ENCODE measurements around the gene ZNF500.

DNA sequence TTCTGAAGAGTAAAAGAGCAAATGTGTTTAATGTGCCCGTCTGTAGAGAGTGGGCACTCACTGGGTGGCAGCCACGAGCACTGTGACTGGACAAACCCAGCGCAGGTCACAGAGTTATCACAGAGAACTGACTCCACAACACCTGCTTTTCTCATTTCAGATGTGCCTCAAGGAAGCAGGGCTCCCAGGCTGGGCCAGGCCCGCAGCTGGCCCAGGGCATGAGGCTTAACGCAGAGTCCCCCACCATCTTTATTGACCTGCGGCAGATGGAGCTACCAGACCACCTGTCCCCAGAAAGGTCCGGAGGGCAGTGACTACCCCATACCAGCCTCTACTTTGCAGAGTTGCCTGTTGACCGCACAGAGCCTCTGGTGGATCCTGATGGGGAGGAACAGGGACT, 20.7 kb downstream of the ZNF500 start:
- no peak for TF ChIP-seq POLR2A (IDR thresholded peaks at IDR 0.05; ENCODE audit: low read depth, low read length)
- no peak for TF ChIP-seq POLR2AphosphoS5 (IDR thresholded peaks at IDR 0.05; ENCODE audit: low read depth, low read length)
- no peak for TF ChIP-seq TAF1 (IDR thresholded peaks at IDR 0.05; ENCODE audit: borderline replicate concordance, low read depth, low read length)

Data from GM12892 (cell line).